Hepatocyte (in vitro differentiated cells): ENCODE measurements around the gene OR2T27.
"Not testable (repeated sequence)": the region's sequence is repeated elsewhere in the genome, so short reads cannot be mapped to it uniquely, and the experiment has no call there.

Experiments used
- CTCF ChIP-seq: fragments of 200-600 bp; sonication (generic); IDR thresholded peaks from 2 replicates; pipeline ENCODE4 v1.5.1; 2016; ENCODE audit warnings: antibody characterized with exemption, mild to moderate bottlenecking; ENCODE audit not compliant: poor library complexity
- EZH2phosphoT487 ChIP-seq: fragments of 200-600 bp; sonication (generic); IDR thresholded peaks from one replicate; pipeline ENCODE4 v1.6.1; 2018; ENCODE audit warnings: antibody characterized with exemption, mild to moderate bottlenecking, low read depth, moderate library complexity; ENCODE audit not compliant: unreplicated experiment, severe bottlenecking

DNA sequence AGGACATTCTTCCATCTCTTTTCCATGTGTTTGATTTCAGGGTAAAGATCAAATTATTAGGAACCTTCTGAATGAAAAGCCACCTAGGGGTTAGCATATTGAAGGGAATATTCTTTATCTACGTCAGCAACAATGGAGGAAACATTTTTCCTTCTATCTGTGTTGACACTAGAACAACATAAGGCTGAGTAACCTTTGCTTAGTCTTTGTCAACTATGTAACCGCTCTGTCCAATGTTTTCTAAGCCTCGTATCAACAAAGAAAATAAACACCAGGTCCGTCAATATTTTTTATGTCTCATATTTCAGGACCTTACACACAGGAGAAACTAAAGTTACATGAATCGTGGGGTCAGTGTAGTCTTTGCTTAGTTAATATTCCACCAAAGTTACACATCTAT, 18.7 kb downstream of the OR2T27 start:
- not testable (repeated sequence) for TF ChIP-seq CTCF, EZH2phosphoT487
